ENCODE results near the gene SYVN1.
"Not testable (repeated sequence)": the region's sequence is repeated elsewhere in the genome, so short reads cannot be mapped to it uniquely, and the experiment has no call there.

SYVN1 gene

DNA sequence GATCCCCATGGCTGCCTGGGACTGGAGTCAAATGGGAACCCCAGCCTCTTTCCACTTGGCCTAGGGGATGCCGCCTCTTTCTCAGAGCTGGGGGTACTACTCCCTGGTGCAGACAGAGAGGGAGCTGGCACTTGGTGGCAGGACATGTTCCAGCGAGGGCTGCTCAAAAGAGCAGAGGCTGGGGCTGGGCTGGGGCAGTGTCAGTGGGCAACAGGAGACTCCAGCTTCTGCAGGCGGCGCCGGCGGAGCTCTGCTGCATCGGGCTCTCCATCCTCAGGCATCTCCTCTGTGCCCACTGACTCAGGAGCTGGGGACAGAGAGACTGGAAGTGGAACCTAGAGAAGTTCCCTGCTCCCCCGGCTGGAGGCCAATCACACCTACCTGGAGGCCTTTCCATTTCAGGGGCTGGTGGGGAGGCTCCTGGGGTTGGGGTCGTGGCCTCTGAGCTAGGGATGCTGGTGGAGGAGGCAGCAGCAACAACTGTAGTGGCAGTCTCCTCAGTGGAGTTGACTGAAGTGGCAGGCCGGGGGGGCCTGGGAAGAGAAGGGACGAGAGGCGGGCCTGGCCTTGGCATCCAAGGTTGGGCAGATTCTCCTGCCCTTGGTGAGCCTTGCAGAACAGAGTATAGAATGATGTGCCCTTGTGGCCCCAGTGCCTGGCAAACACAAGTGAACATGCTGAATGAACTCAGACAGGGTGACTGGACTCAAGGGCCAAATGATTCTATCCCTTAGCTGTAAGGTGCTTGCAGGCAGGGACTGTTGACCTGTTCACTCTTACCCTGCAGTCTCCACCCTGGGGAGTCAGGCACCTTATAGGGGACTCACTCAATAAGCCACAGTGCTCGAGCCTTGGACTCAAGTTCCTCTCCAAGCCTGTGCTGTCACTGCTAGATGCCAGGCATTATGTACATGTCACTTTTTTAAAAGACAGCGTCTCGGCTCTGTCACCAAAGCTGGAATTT is 5.9 kb downstream of the SYVN1 start:
- H3K4me3 ChIP-seq (ENCODE audit: low read depth, low read length) = no peak overlapping the region

DNA sequence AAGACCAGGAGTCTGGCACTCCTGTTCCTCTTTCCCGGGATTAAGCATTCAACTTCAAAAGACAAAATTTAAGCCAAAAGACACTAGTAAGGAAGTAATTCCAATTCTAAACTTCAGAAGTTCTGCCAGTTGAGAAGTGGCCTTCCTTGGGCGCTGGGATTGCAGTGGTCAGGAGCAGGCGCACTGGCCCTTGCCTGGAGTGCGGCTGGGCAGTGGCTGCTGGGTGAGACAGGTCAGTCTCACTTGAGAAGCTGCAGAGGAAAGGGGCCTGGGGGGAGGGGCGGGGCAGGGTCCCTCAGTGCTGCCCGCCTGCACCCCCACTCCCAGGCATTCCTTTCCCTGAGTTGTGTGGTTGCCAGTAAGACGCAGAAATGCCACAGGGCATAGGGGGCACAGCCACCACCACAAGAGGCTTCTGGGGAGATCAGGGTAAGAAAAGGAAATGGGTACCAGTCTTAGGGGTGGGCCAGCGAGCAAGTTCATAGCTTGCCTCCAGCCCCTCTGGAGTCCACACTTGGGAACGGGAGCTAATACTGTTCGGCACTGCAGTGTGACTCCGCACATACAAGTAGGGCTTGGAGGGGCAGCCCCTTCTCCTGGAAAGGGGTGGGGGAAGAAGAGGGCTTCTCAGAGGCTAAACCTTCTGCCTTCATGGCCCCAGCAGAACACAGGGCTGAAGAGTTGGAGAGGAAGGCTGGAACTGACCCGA is 6.7 kb downstream of the SYVN1 start:
- no peak overlapping the region for H3K4me3 ChIP-seq (ENCODE audit: low read depth, low read length)

DNA sequence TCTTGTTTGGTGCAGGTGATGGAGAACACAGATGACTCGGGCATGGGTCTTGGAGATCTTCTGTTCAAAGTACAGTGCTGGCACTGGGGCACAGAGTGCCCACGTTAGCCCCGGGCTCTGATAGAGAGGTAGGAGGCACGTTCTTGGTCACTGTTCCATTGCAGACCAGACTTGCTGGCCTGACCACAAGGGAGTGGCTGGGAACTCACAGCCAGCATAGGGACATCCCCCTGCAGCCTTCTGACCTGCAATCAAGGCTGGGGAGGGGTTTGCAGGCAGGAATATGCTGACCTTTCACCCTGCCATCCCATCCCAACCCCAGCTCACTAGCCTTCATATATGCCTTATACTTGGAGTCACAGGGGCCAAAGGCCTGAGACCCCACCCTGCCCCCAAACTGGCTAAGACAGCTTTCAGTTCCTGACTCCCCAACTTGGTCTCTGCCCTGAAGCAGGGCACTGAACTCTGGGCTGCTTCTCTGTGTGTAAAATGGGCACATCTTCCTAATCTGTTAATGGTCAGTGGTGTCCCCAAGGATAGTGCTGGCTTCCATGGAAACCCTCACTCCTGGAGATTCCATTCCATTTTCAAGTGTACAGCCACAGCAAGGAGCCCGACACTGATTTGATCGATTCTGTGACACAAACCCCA is 7.6 kb downstream of the SYVN1 start:
- no peak overlapping the region for H3K4me3 ChIP-seq (ENCODE audit: low read depth, low read length)

DNA sequence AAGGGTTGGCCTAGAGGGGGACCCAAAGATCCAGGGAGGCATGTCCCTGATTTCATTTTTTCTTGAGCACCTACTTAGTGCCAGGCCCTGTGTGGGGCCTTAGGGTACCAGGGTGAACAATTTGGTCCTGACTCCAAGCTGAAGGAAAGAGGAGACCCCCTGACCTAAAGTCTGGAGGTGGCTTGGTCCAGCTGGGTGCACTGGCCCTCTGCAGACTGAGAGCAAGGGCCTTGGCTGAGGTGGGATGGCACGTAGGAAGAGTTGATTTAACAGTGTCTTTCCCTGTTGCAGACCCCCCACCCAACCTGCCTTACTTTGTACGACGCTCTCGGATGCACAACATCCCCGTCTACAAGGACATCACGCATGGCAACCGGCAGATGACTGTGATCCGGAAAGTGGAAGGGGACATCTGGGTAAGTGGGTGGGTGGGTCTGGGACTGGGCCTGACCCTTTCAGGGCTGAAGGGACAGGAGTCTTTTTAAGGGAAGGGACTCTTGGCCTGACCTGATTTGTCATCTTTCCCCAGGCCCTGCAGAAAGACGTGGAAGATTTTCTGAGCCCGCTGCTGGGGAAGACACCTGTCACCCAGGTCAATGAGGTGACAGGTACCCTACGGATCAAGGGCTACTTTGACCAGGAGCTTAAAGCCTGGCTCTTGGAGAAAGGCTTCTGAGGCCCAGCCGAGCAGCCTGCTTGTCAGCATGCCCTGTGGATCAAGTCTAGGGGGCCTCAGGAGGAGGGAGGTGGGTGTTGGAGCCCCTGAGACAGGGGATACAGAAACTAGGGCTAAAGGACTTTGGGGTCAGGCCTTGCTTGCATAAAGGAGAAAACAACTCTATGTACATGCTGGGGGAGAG is 8.9 kb downstream of the SYVN1 start:
- H3K4me3 ChIP-seq (ENCODE audit: low read depth, low read length) = no peak overlapping the region

DNA sequence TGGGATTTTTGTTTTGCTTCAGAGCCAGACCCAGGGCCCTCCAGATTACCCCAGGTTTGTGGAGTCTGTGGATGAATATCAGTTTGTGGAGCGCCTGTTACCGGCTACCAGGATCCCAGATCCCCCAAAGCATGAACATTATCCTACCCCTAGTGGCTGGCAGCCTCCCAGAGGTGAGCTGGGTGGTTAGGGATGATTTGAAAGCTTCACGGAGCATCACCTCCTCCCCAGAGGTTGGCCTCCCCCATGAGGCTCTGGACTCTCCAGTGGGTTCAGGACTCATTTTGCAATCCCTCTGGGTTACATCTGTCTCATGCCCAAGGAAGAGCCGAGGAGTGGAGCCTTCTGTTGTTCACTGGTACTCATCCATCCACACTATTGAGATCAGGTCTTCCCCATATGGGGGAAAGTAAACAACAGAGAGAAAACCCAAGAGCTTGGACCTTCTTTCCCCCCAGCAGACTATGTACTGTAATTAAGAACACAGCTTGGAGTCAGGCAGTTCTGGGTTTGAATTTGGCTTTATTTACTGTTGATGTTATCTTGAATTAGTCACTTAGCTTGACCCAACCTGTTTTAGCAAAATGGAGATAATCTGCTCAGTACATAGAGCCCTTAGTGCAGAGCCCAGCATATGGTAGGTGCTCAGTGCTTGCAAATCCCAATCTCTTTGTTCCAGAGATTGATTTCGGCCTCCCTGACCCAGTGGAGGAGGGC is 9.7 kb downstream of the SYVN1 start:
- no peak overlapping the region for H3K4me3 ChIP-seq (ENCODE audit: low read depth, low read length)

DNA sequence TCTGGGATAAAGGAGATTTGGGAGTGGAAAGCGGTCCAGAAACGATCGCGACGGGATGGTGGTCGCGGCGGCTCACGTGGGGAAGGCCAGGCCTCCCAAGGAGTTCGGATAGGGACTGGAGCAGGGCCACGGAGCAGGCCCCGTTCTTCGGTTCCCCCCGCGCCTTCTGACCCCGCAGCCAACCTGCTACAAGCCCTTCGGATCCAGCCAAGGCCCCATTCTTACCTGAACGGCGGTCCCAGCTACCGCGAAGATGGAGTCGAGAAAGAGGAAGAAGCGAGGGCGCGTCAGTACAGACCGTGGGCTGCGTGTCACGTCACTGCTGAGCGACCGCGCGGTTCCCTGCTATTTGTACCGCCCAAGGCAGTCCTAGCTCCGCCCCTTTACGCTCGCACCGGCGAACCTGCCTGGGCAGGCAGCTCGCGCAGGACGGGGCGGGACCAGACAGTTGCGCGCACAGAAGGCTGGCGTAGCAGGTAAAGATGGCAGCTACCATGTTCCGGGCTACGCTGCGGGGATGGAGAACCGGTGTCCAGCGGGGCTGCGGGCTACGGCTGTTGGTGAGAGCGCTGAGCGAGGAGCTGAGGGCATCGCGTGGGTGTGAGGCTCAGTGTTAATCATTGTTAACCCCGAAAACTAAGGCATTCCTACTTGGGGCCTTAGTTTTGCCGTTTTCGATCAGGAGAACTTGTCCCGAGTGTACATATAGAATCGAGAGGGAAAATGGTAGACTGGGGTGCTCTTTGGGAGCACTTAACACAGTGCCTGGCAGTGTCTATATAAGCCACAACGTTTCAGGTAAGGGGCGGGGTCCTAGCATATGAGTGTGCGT is 12.2 kb downstream of the SYVN1 start, which contains the start of the genes FAU and MRPL49:
Gene FAU (minus strand): TSS at position 270 of the 832 bp plus-strand sequence. CDS start 321 bp downstream, outside the sequence.
Gene MRPL49 (plus strand): TSS at position 457 of the 832 bp plus-strand sequence. CDS start 26 bp downstream, at position 483.
- peak within 1 kb of the TSS; percentile 100 for H3K4me3 ChIP-seq (ENCODE audit: low read depth, low read length)

DNA sequence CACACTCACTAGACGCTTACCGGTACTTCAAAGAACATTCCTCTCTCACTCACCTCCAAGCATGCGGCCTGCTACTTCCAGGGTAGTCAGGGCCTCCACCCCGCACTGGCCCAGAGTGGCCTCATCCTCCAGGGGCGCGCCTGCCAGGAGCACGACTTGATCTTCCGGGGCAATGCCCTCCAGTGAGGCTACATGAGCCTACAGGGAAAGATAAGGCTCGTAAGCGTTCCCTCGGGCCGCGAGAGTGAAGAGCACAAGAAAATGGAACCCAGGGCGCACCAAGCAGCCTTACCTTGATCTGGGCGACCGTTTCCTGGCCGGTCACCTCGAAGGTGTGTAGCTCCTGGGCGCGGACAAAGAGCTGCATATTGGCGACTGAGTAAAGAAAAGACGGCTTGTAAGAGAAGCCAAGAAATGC is 12.9 kb downstream of the SYVN1 start:
- H3K4me3 ChIP-seq (ENCODE audit: low read depth, low read length) = peak overlapping the region; percentile 100

DNA sequence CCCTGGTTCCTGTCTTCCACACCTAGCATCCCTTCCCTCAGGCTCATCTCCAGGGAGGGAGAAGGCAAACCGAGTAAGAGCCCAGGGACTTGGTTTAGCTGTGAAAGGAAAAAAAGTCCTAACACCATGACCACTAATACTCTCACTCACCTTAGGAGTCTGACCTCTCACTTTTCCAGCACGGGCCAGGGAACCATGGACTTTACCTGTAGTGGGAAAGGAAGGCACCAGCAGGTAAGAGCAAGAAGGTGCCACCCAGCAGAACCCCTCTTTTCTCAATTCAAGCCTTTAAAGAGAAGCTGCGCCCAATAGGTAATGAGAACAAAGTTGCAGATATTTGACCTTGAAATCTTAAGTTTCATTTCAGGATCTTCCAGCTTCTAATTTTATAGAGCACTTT is 13.5 kb downstream of the SYVN1 start:
- H3K4me3 ChIP-seq (ENCODE audit: low read depth, low read length) = peak overlapping the region; percentile 100

DNA sequence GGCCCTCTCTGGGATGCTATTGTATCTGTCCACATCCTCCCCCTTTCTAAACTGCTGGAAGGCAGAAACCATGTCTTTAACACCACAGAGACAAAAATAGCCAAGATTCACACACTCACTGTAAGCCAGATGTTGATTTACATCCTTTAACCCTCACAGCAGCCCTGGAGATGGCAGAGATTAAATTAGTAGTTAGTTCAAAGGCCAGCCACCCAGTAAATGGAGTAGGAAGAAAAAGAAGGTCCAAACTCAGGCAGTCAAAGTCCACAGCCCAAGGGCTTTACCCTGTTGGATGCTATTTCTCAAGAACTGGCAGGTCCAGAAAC is 14.7 kb downstream of the SYVN1 start:
- H3K4me3 ChIP-seq (ENCODE audit: low read depth, low read length) = no peak overlapping the region

DNA sequence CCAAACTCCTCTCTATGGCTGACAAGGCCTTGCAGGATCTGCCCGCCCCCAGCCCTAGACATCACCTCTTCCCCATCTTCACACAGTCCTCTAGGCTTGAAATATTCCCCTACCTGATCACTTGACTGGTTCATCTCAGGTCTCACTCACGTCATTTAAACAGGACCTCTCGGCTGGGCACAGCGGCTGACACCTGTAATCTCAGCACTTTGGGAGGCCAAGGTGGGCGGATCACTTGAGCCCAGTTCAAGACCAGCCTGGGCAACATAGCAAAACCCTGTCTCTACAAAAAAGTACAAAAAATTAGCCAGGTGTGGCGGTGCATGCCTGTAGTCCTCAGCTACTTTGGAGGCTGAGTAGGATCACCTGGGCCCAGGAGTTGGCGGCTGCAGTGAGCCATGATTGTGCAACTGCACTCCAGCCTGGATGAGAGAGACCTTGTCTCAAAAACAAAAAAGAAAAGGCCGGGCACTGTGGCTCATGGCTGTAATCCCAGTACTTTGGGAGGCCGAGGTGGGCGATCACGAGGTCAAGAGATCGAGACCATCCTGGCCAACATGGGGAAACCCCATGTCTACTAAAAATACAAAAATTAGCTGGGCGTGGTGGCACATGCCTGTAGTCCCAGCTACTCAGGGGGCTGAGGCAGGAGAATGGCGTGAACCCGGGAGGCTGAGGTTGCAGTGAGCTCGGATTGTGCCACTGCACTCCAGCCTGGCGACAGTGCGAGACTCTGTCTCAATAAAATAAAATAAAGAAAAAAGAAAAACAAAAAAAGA is 15.2 kb downstream of the SYVN1 start:
- H3K4me3 ChIP-seq (ENCODE audit: low read depth, low read length) = not testable (repeated sequence)

DNA sequence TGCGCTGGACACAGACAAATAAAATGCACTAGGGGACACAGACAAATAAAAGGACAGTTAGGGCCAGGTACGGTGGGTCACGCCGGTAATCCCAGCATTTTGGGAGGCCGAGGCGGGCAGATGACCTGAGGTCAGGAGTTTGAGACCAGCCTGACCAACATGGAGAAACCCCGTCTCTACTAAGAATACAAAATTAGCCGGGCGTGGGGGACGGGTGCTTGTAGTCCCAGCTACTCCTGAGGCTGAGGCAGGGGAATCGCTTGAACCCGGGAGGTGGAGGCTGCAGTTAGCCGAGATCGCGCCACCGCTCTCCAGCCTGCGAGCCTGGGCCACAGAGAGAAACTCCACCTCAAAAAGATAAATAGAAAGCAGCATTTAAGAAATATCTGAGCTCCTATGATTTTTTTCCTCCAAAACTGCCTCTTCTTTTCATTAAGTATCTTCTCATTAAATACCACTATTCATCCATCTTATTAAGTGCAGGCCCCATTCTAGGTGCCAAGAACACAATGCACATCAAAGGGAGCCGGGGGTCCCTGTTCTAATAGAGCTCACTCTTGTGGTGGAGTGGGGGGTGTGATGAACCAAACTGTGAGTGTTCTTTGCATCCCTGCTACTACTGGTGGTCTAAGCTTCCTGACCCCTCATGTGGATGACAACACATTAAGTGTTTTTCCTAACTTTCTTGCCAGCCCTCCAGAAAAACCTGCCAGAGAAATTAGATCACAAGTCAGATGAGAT is 16.1 kb downstream of the SYVN1 start:
- no peak overlapping the region for H3K4me3 ChIP-seq (ENCODE audit: low read depth, low read length)

DNA sequence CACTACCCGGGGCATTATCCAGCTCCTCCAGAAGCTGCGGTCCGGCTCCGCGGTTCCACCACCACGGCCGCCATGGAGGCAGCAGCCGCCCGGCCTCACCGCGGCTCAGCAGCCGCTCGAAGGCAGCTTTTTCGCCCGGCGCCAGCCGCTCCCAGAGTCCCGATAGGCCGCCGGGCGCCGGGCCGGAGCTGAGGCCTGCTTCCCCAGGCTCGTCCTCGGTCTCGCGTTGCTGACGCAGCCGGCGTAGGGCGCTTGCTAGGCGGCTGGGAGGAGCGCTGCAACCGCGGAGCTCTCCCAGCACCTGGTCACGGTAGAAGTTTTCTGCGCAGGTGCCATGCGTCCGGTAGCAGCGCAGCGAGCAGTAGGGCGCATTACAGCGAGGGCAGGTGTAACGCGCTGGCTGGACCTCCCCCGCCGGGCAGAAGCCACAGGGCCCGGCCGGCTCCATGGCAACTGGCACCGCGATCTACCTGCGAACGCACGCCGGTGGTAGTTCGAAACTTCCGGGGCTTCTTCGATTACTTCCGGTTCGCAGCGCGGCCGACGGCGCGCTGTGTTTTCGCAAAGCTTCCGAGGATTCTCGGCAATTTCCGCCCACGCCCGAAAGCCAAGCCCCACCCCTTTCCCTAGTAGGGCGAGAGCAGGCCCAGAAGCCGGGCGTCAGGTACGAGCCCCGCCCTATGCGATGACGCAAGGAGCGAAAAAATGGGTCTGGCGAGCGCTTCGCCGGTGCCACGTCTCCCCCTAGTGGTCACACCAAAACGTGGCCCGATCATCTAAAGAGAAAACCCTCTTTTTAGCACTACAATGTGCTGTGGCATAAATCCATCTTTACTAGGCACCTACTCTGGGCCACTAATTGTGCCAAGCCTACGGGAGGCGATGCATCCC is 16.9 kb downstream of the SYVN1 start, which contains the start of gene ZNHIT2:
Gene ZNHIT2 (minus strand): TSS at position 496 of the 891 bp plus-strand sequence. CDS start 48 bp downstream, at position 448.
- H3K4me3 ChIP-seq (ENCODE audit: low read depth, low read length) = peak within 1 kb of the TSS; percentile 79

DNA sequence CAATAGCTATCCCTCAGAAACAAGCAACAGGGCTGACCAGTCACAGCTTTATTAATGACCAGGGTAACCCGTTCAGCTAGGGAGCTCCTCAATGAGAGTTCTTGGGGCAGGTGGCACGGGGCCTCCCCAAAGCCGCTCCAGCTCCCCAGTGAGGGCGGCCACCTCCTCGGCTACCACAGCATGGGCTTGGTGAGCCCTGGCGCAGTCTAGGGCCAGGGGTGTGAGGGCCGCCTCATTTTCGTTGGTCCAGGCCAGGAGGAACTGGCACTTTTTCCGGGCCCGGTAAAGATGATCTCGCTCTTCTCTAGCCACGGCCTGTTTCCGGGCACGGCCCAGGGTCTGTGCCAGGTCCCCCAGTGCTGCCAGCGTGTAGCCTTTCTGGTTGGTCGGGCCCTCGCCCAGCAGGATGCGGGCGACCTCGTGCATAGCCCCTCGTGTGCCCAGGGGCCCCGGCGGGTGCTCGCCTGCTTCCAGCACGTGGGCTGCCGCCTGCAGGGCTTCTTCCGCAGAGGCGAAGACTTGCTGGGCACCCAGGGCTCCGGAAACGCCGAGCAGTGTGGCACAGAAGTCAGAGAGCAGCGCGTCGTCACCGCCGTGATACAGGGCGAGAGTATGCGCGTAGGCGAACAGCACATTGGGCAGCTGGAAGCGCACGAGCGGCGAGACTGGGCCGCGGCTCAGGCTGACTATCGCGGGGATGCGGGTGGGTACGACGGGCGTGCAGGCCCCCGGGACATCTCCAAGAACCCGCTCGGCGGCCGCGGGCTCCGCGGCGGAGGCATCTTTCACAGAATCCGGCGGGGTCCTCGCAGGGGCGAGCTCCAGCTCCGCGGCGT is 17.7 kb downstream of the SYVN1 start:
- H3K4me3 ChIP-seq (ENCODE audit: low read depth, low read length) = peak overlapping the region; percentile 79

DNA sequence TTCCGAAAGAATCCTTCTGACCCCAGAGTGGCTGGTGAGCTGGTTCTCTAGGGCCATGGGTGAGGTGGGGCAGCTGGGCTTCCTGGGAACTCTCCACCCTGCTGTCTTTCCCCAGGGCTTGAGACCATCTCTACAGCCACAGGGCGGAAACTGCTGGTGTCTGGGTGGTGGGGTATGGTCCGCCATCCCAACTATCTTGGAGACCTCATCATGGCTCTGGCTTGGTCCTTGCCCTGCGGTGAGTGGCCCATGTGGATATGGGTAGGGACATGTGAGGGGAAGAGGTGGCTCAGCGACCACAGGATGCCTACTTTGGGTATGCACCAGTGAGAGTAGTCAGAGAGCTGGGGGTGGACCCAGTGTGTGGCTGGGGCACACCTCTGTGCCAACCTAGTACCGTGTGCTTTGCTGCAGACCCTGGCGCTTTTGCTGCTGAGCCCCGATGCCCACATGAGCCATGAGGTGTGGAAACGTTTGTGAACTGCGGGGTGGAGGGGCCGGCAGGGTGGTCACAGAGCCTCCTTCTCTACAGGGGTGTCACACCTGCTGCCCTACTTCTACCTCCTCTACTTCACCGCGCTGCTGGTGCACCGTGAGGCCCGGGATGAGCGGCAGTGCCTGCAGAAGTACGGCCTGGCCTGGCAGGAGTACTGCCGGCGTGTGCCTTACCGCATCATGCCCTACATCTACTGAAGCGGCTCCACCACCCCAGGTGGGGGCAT is 18.8 kb downstream of the SYVN1 start:
- no peak overlapping the region for H3K4me3 ChIP-seq (ENCODE audit: low read depth, low read length)
